ENCODE measurements around the gene LENG9. TPM values are rescaled to one million over a fixed set of nuclear protein-coding genes. Genes with fewer than 3 reads are reported as not detected.
A peak's percentile ranks its signal among the peaks of the same experiment; 100 is the strongest.

LENG9 gene
- total RNA-seq, 2 experiments from 2014 or later = 4.3 to 5.5 TPM

DNA sequence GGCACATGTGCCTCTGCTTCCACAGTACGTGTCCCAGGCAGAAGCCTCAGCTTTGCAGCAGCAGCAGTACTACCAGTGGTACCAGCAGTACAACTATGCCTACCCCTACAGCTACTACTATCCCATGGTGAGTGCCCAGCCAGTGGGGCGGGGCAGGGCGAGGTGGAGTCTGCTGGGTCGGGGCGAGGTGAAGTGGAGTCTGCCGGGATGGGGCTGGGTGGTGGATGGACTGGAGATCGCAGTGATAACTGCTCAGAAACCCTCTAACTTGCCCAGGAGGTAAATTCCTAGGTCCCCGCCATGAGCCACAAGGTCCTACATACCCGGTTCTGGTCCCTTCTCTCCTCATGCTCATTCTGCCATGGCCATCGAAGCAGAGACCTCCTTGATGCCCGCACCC is 11.0 kb downstream of the LENG9 start:
- Mint-ChIP-seq H3K27ac (no peak overlapping the region), H3K9me3 (no peaks in the 10 kb centered on the region), H3K36me3 (ENCODE audit: low read depth) (peaks cover 70% of the 10 kb centered on the region), H3K27me3 (peaks cover 2% of the 10 kb centered on the region), H3K4me1 (ENCODE audit: low read depth) (peaks cover 26% of the 10 kb centered on the region), H3K4me3 (no peak overlapping the region)
- POLR2A ChIA-PET = interaction anchor here (2.8 kb wide), 1 partner anchor 10 kb away, joined by 15 read pairs; no protein-coding TSS in a partner anchor
- no peak for ATAC-seq
- TF ChIP-seq, protein P1, sequence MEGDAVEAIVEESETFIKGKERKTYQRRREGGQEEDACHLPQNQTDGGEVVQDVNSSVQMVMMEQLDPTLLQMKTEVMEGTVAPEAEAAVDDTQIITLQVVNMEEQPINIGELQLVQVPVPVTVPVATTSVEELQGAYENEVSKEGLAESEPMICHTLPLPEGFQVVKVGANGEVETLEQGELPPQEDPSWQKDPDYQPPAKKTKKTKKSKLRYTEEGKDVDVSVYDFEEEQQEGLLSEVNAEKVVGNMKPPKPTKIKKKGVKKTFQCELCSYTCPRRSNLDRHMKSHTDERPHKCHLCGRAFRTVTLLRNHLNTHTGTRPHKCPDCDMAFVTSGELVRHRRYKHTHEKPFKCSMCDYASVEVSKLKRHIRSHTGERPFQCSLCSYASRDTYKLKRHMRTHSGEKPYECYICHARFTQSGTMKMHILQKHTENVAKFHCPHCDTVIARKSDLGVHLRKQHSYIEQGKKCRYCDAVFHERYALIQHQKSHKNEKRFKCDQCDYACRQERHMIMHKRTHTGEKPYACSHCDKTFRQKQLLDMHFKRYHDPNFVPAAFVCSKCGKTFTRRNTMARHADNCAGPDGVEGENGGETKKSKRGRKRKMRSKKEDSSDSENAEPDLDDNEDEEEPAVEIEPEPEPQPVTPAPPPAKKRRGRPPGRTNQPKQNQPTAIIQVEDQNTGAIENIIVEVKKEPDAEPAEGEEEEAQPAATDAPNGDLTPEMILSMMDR (IDR thresholded peaks at IDR 0.05) = no peak
- CTCF ChIA-PET = no interaction called here
- DNase-seq = no peak
- intact Hi-C loops (cut with micrococcal nuclease) = no loop called here

DNA sequence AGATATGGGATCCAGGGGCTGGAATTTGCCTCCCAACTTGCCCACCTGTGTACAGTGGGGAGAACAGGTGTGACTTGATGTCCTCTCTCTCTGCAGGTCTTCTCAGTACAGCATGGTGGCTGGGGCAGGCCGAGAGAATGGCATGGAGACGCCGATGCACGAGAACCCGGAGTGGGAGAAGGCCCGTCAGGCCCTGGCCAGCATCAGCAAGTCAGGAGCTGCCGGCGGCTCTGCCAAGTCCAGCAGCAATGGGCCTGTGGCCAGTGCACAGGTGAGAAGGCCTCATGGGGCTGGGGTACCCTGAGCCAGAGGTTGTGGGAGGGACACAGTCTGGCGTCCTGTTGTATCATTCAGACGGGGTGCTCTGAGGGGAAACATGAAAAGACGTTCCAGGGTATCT is 11.6 kb downstream of the LENG9 start:
- H3K4me3 Mint-ChIP-seq = no peak overlapping the region
- TF ChIP-seq, protein P1 (IDR thresholded peaks at IDR 0.05) = no peak
- no peak for DNase-seq
- ChIA-PET CTCF (no interaction called here), POLR2A (interaction anchor here (2.8 to 4.5 kb wide), 2 partner anchors 10 kb away, joined by 15 to 38 read pairs; partner anchors contain the start of gene LENG9)
- peaks cover 65% of the 10 kb centered on the region for H3K36me3 Mint-ChIP-seq (ENCODE audit: low read depth)
- peaks cover 2% of the 10 kb centered on the region for H3K27me3 Mint-ChIP-seq
- no peaks in the 10 kb centered on the region for H3K9me3 Mint-ChIP-seq
- intact Hi-C loops (cut with micrococcal nuclease) = no loop called here
- peak overlapping the region; percentile 71 for H3K27ac Mint-ChIP-seq
- ATAC-seq = no peak
- peaks cover 30% of the 10 kb centered on the region for H3K4me1 Mint-ChIP-seq (ENCODE audit: low read depth)

DNA sequence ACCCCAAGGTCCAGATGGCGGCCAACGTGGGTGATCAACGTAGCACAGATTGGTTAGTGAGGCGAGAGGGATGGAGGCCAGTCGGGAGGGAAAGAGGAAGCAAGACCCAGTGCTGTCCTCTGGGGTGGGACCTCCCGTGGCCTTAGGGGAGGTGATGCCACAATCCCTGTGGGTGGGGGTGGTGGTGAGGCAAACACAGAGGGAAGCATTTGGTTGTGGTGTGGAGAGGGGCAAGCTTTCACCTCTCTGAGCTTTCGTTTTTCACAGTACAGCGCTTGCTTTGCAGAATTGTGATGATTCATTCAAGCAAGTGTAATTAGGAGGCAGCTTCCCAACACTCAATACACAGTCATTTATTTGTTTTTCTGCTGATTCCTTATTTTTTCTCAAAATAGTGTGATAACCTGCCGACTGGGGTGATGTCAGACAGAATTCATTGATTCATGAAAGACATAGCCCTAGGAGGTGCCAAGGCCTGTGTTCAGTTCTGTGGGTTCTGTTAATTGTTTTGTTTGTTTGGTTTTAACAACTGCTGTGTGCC is 12.2 kb downstream of the LENG9 start:
- Mint-ChIP-seq H3K4me3 (peak overlapping the region; percentile 99), H3K9me3 (no peaks in the 10 kb centered on the region), H3K36me3 (ENCODE audit: low read depth) (peaks cover 64% of the 10 kb centered on the region), H3K27me3 (peaks cover 2% of the 10 kb centered on the region), H3K4me1 (ENCODE audit: low read depth) (peaks cover 33% of the 10 kb centered on the region), H3K27ac (peak overlapping the region; percentile 71)
- ATAC-seq = no peak
- intact Hi-C loops (cut with micrococcal nuclease) = no loop called here
- TF ChIP-seq, protein P1 (IDR thresholded peaks at IDR 0.05) = no peak
- DNase-seq = peak; percentile 2
- ChIA-PET CTCF (no interaction called here), POLR2A (interaction anchor here (4.5 kb wide), 2 partner anchors 8 to 11 kb away, joined by 35 to 38 read pairs; partner anchors contain the start of gene LENG9)

DNA sequence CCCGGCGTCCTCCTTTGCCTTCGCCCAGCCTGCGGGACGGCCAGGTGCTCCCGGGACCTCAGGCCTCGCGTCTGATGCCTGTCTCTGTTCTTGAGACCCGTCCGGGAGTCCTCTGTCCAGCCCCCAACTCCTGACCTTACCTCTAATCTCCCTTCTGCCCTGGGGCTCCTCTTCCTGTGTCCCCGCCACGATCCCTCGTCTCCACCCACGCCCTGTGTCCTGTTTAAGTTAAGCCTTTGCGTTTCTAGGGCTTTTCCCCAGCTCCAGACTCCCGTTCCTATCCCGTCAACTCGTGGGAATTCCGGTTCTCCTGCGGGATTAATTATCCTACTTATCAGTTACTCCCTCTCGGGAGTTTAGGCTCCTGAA is 13.9 kb downstream of the LENG9 start:
- TF ChIP-seq, protein P1 (IDR thresholded peaks at IDR 0.05) = no peak
- peaks cover 60% of the 10 kb centered on the region for H3K36me3 Mint-ChIP-seq (ENCODE audit: low read depth)
- DNase-seq (peak; percentile 45), ATAC-seq (no peak)
- ChIA-PET POLR2A (interaction anchor here (1.0 to 4.5 kb wide), 4 partner anchors 10 to 249 kb away, joined by 4 to 38 read pairs (median 21); partner anchors contain the start of genes LENG9 and RPS9), CTCF (no interaction called here)
- intact Hi-C loops (cut with micrococcal nuclease) = no loop called here
- peak overlapping the region; percentile 99 for H3K4me3 Mint-ChIP-seq
- H3K27me3 Mint-ChIP-seq = peaks cover 2% of the 10 kb centered on the region
- peaks cover 33% of the 10 kb centered on the region for H3K4me1 Mint-ChIP-seq (ENCODE audit: low read depth)
- H3K9me3 Mint-ChIP-seq = no peaks in the 10 kb centered on the region
- peak overlapping the region; percentile 99 for H3K27ac Mint-ChIP-seq

Data from activated CD8-positive, alpha-beta T cell treated with anti-CD3 and anti-CD28 coated beads for 36 hours (primary cell).